ENCODE data around the gene GALNT15.
A peak's percentile ranks its signal among the peaks of the same experiment; 100 is the strongest.

The GALNT15 gene

DNA sequence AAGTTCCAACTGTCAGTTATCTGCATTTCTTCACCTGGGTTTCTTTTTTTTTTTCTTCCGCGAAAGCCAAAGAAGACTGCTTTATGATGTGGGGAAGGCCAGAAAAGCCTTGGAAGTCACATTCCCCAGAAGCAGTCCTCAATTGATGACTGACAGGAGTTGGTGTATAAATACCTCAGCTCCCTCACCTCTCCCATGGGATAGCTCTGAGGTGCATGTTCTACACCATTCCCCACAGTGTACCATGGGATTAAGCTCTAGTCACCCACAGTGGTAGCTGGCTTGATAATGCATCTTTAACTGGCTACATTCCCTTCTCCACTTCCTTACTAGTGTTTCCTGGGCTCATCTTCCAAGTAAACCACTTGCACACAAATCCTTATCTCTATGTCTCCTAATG, 59.8 kb downstream of the GALNT15 start:
- no peak for DNase-seq

DNA sequence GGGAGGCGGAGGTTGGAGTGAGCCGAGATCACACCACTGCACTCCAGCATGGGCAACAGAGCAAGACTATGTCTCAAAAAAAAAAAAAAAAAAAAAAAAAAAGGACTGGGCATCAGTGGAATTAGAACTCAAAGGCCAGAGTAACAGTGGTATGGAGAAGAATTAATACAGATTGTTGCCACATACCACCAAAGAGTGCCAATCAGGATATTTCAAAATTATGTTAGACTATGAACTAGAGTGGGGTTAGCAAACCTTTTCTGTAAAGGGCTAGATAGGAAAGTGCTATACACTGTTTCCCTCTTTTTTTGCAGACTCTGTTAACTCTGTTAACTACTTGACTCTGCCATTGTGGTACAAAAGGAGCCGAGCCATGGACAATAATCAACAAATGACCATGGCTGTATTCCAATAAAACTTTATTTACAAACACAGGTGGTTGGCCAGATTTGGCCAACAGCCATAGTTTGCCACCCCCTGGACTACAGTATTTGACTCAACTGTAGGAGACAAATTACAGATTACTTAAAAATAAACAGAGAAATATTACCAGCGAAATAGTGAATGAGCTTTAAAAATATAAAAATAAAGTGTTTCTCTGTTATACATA, 61.7 kb downstream of the GALNT15 start:
- DNase-seq: no peak

DNA sequence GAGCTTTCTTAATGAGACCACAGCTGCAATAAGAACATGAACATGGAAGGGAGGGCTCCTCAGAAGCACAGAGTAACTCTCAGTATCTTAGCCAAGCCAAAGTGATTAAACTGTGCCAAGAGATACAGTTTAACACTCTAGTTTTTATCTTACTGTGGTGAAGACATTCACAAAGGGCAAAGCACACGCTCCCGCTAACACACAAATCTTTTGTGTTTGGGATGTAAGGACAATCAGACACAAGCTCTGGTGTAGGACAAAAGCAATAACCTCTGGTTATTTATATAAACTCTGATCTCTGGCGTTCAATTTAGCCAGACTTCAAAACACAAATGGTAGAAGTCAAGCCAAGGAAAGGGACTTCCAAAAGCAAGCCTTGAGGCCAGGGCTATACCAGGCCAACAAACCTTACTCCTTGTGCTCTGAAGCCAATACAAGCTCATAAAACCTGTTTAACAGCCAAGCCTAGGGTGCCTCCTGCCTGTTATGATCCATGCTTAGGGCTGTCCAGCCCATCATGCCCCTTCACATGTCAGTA, 62.4 kb downstream of the GALNT15 start:
- DNase-seq: no peak

DNA sequence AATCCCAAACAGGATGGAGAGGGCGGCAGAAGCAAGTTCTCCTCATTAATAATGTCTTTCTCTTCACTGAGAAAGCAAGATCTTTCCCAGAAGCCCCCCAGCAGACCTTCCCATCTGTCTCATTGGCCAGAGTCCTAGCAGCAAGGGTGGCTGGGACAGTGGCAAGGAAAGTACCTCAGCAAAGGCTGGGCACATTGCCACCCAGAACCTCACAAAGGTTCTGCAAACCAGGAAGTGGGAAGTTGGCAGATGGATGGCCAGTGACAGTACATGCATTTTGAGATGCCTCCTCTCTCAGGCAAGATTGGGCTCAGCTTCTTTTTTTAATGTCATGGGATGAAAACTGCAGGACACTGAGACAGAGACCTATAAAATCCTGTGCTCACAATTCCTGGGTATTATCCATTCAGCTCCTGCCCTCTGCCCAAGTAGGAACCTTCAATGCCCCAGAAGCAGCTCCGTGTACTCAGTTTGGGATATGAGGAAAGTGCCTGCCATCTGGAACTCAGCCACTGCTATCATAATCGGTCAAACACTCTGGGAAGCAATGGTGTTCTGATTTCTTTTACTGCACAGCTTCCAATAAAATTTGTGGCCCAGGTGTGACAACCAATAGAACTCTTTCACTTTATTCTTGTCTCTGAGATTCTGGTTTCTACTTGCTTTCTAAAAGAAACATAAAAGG, 64.7 kb downstream of the GALNT15 start:
- no peak for DNase-seq

DNA sequence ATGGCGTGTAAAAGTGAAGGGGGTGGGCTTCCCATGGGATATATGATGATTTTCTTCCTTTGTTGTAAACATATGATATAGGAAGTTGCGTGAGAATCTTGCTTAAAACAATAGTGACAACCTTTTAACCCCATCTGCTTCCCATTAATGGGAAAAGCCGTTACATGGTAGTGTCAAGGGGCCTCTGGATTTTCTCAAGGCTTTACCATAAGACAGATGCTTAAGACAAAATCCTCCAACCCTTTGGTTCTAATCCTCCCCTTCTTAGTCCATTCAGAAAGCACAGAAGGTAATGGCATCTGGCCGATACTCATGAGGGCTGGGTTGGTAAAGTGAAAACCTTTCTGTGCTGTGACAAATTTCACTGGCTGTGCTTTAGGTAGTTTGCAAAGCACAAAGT, 65.3 kb downstream of the GALNT15 start:
- DNase-seq: no peak

DNA sequence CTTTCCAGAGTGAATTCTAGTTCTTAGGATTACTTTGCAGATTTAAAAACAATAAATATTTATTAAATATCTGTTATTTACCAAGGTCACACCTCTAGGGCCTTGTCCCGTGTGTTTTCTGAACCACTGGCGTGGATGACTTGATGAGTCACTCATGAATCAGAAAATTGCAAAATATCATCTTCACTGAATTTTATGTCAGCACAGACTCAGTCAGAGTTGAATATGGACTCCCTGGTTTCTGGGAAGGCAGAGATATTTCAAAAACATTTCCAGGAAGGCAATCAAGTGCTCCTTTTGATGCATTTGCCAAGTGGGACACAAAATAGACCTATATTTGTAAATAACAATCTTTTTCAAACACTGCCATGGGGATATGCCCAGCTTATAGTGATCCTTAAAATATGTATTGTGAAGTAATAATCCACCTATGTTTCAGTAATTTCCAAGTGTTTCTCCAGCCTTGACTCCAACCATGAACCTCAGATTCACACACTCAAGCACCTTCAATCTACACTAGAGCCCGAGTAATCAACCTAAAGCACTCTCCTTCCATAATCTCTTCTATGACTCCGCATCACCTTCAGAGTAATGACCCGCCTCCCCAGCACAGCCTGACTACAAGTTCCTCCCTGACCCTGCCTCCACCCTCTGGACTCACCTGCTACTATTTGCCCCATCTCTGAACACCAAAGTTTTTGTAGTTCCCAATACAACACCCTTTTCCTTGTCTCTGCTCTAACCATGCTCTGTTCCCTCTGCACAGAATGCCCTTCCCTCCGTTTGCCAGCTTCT, 65.9 kb downstream of the GALNT15 start:
- no peak for DNase-seq

DNA sequence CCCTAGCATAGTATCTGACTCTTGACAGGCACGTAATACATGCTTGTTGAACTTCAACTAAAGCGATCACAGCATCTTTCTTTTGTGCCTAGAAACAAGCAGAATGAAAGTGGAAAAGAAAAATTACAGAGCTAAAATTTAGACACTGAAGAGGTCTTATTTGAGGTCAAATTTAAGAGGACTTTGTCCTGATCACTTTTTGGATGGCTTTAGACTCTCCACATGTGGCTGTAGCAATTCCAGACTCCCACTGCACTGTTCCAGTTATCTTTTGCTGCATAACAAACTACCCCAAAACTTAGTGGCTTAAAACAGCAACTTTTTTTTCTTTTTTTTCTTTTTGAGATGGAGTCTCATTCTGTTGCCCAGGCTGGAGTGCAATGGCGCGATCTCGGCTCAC, 66.7 kb downstream of the GALNT15 start:
- no peak for DNase-seq

DNA sequence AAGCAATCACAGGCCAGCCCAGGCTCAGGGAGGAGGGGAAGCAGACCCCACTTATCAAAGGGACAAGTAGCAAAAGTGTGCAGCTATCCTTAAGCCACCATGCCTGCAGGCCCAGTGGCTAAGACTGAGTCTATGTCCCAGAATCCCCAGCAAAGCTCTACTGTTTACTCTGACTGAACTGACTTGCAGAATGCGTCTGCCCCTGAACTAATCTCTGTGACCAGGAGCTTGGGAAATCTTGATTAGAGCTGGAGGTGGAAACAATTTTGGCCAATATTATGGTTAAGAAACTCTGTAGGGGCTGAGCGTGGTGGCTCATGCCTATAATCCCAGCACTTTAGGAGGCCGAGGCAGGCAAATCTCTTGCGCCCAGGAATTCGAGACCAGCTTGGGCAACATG, 67.7 kb downstream of the GALNT15 start:
- DNase-seq: no peak

DNA sequence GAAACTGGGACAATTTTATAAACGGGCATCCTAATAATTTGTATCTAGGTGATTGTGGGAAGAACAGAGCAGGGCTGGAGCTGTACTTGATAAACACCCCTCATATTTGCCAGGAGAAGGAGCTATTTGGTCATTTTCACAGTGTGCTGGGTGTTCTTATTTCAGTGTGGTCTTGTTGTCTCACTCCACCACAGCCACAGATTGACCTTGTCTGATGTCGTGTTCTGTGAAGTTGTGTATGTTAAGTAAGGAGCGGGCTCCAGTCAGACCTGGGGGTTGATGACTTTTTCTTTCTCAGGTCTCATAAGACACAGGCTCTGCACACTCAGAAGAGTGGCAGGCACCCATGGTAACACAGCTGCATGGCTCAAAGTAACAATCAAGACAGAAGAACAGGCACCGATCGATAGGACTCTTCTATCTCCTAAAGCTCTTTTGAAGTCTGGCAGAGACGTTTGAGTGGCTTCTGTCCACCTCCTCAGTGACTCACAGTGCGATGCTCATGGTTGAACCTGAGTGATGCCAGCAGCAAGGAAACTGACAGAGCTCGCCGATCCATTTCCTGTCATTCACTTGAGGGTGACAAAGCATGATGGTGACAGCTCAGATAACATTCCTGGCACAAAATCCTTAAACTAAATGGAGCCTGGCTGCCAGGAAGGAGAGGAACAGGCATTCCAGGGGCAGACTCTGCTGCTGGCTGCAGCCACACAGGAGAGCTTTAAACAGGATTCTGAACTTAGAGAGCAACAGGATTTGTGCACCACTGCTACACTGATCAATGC, 69.4 kb downstream of the GALNT15 start:
- DNase-seq: no peak

DNA sequence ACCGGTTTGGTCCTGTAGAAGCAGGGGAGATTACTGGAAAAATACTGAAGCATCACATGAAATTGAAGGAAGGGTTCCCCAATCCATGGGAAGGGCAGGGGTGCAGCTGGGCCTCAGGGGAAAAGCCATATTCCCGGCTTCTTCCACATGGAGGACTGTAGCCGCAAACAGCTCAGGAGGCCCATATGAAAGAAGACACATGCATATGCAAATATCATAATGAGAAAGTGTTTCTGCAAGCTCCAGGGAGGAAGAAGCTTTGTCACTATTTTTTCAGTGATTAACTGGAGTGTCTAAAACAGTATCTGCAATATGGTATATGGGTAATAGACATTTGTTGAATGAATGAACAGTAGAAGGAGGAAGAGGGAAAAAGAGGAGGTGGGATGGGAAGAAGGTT, 71.1 kb downstream of the GALNT15 start:
- DNase-seq: no peak

DNA sequence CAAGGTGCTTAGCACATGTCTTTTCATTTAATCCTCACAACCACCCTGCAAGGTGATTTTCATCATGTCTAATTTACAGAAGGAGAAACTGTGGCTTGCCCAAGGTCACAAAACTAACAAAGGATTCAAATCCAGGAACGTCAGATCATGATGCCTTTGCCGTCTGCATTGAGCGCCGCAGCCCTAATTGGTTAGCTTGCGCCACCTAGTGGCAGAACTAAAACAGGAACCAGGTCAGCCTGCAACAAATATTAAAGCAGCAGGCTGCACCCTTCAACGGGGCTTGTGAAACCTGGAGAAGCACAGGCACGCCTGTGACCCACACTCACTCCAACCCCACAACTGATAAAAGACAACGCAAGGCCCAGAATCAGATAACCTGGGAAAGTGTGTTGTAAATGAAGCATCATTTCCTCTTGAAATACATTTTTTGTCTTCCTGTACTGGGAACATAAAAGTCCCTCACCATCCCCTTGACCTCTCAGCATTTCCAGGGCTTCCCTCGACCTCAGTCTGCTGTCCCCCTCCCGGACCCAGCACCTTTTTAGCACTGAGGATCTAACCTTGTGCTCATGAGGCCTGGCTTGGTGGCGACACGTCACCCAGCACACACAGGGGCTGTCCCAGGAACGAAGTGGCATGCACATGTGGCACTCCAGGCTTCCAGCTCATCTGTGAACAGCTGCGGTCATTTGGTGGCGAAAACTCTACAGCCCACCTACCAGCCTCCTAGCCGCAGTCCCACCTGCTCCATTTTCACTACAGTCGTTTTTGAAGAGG, 73.0 kb downstream of the GALNT15 start:
- DNase-seq: peak; percentile 65

DNA sequence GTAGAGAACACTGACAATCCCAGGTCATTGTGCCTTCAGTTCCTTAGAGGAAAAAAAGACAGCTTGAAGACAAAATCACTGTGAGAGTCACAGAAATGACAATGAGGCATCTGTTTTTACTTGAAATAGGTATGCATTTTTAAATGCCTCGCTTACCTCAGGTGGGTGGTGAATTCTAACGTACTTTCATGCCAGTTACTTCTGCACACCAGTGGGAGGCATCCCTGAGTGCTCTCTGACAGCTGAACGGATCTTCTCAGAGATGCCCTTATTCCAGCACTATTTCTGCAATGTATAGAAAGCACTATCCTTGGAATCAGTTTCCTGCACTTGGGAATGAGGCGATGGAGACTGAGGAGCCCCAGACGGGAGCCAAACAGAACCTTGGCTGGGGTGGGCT, 74.1 kb downstream of the GALNT15 start:
- no peak for DNase-seq

DNA sequence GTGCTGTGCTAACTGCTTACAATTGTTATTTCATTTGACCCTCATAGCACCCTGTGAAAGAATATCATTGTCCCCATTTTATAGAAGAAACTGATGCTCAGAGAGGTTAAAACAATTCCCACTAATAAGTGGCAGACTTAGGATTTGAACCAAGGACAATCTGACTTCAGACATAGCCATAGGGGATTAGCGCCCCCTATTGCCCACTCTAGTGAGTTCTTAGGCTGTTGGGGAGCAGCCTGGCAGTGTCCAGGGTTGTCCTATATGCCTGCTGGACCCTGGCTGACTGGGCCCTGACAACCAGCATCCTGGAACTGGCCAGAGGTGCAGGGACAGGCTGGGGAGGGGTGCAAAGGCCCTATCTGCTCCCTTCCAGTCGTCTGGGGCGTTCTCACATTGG, 74.9 kb downstream of the GALNT15 start:
- DNase-seq: no peak

DNA sequence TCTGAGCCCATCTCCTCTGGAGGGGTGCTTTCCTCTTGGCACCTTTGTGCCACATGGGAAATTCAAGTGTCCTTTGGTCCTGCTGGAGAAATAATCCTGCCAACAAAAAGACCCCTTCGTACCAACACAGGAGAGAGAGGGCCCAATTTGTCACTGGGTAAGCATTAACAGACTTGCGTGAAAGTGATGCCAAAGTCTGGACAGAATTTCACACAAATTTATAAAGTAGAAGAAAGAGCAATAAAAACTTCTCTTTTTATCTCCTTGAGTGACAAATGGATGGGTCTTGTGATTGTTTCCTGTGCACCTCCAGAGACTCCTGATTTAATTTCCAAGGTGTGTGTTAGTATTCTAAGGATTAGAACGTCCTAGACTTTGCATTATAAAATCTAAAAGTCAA, 75.4 kb downstream of the GALNT15 start:
- no peak for DNase-seq

DNA sequence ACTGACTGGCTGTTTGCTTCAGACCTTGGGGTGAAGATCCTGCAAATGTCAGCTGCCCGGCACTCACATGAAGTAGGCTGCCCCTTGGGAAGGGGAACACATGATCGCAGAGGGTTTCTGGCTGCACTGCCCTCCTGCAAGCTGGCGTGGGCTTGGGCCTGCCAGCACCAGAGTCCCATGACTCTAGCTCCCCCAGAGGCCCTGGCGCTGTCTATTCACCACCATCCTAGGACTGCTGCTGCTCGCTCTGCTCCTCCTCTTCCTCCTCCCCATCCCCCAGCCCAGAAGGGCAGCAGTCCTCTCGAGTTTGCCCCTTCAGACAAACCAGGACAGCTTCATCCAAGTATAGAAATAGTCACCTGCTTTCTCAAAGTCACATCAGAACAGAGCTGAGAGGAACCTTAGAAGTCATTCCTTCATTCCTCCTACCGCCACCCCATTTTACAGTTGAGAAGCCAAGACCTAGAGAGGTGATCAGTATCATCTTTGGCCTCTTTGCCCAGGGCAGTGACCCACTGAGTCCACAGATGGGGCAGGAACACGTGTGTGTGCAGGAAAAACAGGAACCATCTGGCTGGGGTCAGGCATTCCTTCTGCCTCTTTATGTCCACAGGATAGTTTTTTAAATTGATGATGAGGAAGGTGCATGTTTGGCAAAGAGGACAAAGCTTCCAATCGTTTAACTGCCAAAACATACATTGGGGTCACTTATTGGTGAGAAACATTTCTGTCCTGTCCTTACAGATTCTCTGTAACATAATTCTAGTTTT, 77.0 kb downstream of the GALNT15 start:
- no peak for DNase-seq

DNA sequence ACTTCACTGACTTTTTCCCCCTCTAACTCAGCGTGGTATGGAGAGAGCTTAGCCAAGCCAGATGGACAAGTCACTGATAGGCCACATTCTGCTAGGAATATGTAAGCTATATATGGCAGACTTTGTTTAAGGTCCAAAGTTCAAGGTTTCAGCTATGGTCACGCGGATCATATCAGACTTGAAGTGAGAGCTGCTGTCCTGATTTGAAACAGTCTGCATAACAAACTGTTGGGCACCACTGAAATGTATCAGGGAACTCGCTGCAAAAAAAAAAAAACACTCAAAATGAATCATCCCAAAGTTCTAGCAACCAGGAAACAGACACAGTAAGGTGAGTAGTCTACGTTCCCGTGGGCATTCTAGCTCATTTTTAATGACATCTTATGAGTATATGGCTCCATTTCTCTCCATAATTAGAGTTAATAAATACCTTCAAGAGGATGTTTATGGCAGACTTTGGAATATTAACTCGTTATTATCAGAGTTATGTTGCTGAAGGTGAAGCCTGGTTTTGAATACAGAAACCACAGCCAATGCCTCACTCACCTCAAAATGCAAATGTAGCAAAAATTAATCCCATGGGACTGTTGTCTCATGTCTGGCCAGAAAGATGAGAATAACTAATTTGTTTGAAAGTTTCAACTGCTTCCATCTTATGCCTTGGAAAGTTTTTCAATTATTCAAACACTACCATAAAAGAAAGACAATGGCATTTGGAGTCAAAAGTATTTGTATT, 77.9 kb downstream of the GALNT15 start:
- no peak for DNase-seq

DNA sequence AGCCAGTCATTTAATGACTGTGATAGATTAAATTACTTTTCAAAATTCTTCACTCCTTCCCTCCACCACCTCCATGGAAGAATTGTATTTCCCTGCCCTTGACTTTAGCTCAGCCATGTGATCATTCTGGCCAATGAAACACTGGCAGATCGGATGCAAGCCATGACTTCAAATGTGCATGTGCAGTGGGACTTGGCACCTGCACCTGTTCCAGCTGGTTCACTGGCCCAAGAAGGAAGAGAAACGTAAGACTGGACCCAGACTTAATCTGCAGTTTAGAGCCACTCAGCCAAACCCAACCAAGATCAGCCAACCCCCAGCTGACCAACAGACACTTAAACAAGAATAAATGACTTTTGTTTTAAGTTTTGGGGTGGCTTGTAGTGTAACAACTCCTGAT, 78.5 kb downstream of the GALNT15 start:
- no peak for DNase-seq

DNA sequence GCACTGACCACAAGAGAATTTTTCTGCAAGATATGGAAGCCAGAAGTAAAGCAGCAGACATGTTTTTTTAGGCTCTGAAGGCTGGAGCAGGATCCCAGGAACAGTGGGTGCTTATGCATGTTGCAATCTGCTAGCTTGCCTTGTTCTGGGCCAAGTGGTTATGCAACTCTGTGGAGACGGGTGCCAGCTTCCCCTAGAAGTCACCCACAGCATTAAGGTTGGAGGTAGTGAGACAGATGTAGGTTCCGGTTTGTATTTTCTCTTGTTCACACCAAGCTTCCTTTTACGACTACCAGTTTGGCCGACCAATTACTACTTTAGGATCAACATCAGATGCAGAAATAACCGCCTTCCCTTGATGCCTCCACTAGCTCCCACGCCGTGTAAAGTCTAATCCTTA, 79.1 kb downstream of the GALNT15 start:
- DNase-seq: no peak

DNA sequence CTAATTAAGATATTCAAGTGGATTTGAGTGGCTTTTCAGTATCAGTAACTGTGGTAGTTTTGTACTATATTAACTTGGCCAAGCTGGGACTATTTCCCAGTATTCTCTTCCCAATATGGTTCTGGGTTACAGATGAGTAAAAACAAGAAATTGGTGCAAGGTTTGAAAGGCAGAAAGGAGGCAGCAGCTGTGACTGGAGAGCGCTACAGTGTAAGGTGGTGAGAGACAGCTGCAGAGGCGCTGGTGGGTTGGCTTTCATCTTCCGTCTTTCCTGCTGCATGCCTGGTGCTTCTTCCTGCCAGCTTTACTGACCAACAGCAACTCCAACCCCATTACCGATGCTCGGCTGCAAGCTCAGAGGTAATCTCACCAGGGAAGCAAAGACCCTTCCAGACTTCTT, 80.4 kb downstream of the GALNT15 start:
- DNase-seq: no peak

DNA sequence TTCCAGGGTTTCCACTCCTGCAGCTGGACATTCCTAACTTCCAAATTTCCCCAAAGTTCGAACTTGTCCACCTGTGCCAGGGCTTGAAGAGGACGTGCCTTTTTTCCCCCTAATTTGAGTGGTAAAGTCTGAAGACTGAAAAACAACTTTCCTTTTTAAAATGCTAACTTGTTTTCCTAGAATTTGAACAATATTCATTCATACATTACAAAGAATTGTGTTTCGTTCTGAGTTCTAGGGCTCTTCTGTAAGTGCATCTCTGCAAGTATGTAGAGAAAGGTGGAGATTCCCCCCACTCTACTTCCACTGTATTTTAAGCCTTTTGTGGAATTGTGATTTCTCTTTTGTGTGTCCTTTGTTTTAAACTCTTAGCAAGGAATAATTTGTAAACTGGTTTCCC, 80.8 kb downstream of the GALNT15 start:
- DNase-seq: no peak

DNA sequence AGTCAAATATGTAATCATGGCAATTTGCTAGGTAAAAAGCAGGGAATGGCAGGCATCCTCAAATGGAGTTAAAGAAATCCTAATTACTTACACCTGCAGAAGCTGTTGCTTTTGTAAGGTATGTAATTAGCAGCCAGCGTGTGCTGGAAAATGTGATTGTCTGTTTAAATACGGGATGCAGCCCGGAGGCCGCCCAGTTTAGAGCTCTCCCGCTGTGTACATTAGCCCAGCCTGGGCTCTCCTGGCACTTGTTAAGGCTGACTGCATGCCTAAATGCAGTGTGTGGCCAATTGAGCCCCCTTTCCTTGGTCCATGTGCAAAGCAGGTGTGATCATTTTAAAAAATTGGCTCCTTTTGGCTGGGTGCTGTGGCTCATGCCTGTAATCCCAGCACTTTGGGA, 81.2 kb downstream of the GALNT15 start:
- DNase-seq: no peak

Measured in stimulated activated CD4-positive, alpha-beta T cell treated with anti-CD3 and anti-CD28 coated beads, Interleukin-4, amount 100 ng/mL, for 4 hours (primary cell).